NCI-H1436 treated with DMSO at 0.1 percent for 48 hours (cell line): Measurements from ENCODE around the gene REEP6.
"Not testable (repeated sequence)": the region's sequence is repeated elsewhere in the genome, so short reads cannot be mapped to it uniquely, and the experiment has no call there.

Experiments used
- DNase-seq: peaks from one replicate; lab custom pipeline; 2025; lab: John Stamatoyannopoulos, UW

Gene REEP6

GRCh38 chr19:1524287-1524971 lies 33.4 kb downstream of the REEP6 start:
- DNase-seq, result no peak

GRCh38 chr19:1524972-1525325 lies 34.0 kb downstream of the REEP6 start:
- DNase-seq, result no peak

GRCh38 chr19:1525343-1525742 lies 34.4 kb downstream of the REEP6 start:
- DNase-seq, result no peak

- DNase-seq, result no peak
These were observed 35.2 kb downstream of the REEP6 start for GRCh38 chr19:1526066-1526778.

GRCh38 chr19:1526979-1527649 lies 36.1 kb downstream of the REEP6 start:
- no peak for DNase-seq

DNA sequence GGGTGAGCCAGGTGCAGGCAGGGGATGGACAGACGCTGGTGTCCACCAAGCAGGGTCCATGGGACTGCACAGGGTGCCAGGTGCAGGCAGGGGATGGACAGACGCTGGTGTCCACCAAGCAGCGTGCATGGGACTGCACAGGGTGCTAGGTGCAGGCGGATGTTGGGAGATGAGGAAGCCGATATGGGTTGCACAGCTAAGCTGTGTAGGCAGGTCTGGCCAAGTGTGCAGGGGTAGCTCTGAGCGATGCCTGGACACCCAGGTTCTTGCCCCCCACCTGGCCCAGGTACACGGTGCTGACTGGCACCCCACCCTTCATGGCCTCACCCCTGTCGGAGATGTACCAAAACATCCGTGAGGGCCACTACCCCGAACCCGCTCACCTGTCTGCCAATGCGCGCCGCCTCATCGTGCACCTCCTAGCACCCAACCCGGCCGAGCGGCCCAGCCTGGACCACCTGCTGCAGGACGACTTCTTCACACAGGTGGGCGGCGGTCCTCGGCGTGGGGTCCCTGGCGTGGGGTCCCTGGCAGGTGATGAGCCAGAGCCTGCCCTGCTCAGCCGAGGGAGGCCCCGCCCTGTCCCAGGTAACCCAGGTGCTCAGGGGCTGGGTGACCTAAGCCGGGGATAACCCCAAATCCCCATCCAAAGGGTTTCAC lies 36.8 kb downstream of the REEP6 start:
- no peak for DNase-seq

- DNase-seq, result no peak
These were observed 37.8 kb downstream of the REEP6 start for GRCh38 chr19:1528596-1529429.

DNA sequence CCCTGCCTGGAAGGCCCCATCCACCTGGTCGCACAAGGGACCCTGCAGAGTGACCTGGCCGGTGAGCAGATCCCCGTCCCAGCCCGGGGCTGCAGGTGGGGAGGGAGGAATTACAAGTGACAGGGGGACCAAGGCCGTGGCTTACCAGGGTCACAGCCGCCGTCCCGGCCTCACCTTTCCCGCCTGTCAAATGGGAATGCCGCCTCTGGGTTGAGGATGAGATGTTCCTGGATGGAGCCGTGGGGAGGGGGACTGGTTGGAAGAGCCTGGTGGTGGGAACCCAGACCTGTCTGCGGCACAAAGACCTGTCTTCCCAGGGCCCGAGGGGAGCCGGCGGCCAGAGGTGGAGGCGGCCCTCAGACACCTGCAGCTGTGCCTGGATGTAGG lies 38.4 kb downstream of the REEP6 start:
- DNase-seq, result no peak

- not testable (repeated sequence) for DNase-seq
These were observed 39.9 kb downstream of the REEP6 start for GRCh38 chr19:1530856-1531255.

- DNase-seq, result no peak
These were observed 40.6 kb downstream of the REEP6 start for GRCh38 chr19:1531587-1531986.

- DNase-seq, result no peak
These were observed 41.0 kb downstream of the REEP6 start for GRCh38 chr19:1532003-1532402.

DNA sequence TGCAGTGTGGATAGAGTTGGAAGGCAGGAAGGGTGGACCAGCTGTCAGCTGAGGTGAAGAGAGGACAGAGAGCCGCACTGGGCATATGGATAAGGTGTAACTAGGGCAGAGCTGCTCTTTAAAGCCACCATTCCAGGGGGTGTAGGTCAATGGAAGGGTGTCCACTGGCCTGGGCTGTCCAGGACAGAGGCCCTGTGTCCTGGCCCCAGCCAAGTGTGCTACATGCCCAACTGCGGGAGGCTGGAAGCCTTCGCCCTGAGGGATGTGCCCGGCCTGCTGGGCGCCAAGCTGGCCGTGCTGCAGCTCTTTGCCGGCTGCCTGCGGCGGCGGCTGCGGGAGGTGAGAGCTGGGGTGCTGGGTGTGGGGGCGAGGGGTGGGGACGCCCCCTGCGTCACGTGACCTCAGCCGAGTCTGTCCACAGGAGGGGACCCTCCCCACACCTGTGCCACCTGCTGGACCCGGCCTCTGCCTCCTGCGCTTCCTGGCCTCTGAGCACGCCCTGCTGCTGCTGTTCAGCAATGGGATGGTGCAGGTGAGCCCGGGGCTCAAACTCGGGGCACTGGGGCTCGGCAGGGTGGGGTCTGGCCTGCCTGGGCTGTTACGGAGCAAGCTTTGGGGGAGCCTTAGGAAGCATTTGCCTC lies 42.6 kb downstream of the REEP6 start:
- no peak for DNase-seq

GRCh38 chr19:1534972-1535371 lies 44.0 kb downstream of the REEP6 start:
- no peak for DNase-seq

DNA sequence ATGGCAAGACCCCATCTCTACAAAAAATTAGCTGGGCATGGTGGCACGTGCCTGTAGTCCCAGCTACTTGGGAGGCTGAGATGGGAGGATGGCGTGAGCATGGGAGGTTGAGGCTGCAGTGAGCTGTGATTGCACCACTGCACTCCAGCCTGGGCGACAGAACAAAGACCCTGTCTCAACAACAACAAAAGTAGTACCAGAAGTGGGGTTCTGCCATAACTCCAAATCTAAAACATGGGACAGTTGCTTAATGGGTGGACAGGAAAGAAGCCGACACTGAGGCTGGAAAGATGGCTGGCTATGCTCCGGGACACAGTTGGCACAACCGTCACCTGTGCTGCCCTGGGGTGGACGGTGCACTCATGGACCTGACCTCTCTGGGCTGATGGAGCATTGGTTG lies 44.7 kb downstream of the REEP6 start:
- not testable (repeated sequence) for DNase-seq

DNA sequence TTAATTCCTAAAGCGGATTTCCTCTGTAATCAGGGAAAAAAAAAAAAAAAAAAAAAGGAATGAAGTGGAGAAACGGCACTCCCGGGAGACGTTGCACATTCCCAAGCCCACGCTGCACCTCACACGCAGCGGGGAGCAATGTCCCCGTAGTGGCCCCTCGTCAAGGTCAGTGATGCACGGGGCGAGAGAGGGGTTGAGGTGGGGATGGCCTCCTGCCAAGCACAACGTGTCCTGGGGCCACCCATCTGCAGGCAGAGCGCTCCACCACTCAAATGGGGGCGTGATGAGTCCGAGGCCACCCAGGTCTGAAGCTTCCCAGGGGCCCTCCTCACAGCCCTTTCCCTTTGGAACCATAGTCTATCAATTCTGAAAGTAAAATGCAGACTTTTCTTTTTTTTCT lies 48.0 kb downstream of the REEP6 start:
- no peak for DNase-seq

DNA sequence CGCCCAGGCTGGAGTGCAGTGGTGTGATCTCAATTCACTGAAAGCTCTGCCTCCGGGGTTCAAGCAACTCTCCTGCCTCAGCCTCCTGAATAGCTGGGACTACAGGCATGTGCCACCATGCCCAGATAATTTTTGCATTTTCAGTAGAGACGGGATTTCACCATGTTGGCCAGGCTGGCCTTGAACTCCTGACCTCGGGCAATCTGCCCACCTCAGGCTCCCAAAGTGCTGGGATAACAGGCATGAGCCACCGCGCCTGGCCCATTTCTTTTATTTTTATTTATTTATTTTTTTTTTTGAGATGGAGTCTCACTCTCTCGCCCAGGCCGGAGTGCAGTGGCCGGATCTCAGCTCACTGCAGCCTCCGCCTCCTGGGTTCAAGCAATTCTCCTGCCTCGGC lies 48.8 kb downstream of the REEP6 start:
- not testable (repeated sequence) for DNase-seq

DNA sequence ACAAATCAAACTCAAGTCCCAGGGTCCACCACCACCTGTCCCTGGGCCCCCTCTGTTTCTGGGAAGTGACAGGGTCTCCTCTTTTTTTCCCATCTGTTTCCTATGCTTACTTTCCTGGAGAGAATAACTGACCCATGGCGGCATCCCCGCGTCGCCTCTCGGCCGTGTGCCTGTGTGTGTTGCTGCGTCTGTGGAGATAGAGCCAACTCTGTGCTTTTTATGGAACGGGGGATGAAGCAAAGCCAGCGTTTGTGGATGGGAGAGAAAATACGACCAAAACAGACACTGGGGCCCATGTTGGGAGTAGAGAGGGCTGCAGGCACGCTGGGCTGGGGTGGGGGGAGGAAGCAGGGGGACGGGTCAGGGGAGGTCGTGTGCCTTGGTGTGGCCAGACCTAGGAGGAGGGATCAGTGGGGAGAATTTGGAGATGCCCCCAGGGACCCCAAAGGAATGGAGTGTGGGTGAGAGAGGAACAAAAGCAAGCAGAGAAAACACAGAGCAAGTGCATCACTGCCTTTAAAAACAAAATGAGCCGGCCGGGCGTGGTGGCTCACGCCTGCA lies 49.5 kb downstream of the REEP6 start:
- no peak for DNase-seq
